GM23338 (cell line): ENCODE data around the gene FLRT2. TPM values are rescaled to one million over a fixed set of nuclear protein-coding genes. Genes with fewer than 3 reads are reported as not detected.

ENCODE experiments used
- ATAC-seq: fragments of 200-7000 bp; cut with Tn5 transposase; 3 replicates; pipeline ENCODE4 v1.9.1; 2020
- DNase-seq: peaks from one replicate; pipeline ENCODE4 v3.0.0-alpha.2; 2015; ENCODE audit warnings: low spot score
- H2AFZ ChIP-seq: fragments of 200-600 bp; sonication (generic); 2 replicates; pipeline ENCODE4 v1.8.0; 2016; ENCODE audit warnings: antibody characterized with exemption, mild to moderate bottlenecking, moderate library complexity
- H3F3A ChIP-seq: fragments of 200-600 bp; sonication (generic); replicated peaks from 2 replicates; pipeline ENCODE4 v1.8.0; 2017; ENCODE audit warnings: antibody characterized with exemption, mixed run types, low read depth
- H3K27ac ChIP-seq: fragments of 200-600 bp; sonication (generic); 2 replicates; pipeline ENCODE4 v1.6.1; 2016; ENCODE audit warnings: low read depth
- H3K27me3 ChIP-seq: fragments of 200-600 bp; sonication (generic); 2 replicates; pipeline ENCODE4 v1.8.0; 2016; ENCODE audit warnings: mild to moderate bottlenecking, mixed run types, moderate library complexity; ENCODE audit not compliant: insufficient read depth
- H3K36me3 ChIP-seq: fragments of 200-600 bp; sonication (generic); 2 replicates; pipeline ENCODE4 v1.8.0; 2016; ENCODE audit warnings: mild to moderate bottlenecking; ENCODE audit not compliant: insufficient read depth
- H3K4me1 ChIP-seq: fragments of 200-600 bp; sonication (generic); 2 replicates; pipeline ENCODE4 v1.8.0; 2016; ENCODE audit warnings: mild to moderate bottlenecking, moderate library complexity; ENCODE audit not compliant: insufficient read depth
- H3K4me2 ChIP-seq: fragments of 200-600 bp; sonication (generic); 2 replicates; pipeline ENCODE4 v1.7.1; 2017; ENCODE audit warnings: mixed run types
- H3K4me3 ChIP-seq: fragments of 200-600 bp; sonication (generic); 2 replicates; pipeline ENCODE4 v1.6.1; 2016; ENCODE audit warnings: mixed run types
- H3K79me2 ChIP-seq: fragments of 200-600 bp; sonication (generic); replicated peaks from 2 replicates; pipeline ENCODE4 v1.8.0; 2017; ENCODE audit warnings: mild to moderate bottlenecking; ENCODE audit not compliant: insufficient read depth
- H3K9me2 ChIP-seq: fragments of 200-600 bp; sonication (generic); 2 replicates; pipeline ENCODE4 v1.8.0; 2017; ENCODE audit not compliant: insufficient read depth
- H4K20me1 ChIP-seq: fragments of 200-600 bp; sonication (generic); replicated peaks from 2 replicates; pipeline ENCODE4 v1.8.0; 2017; ENCODE audit warnings: mild to moderate bottlenecking; ENCODE audit not compliant: insufficient read depth
- H3K27ac Mint-ChIP-seq: 2 replicates; pipeline ENCODE4 v1.8.0; 2020; ENCODE audit warnings: inconsistent platforms, mild to moderate bottlenecking, moderate library complexity, mixed read lengths
- H3K27me3 Mint-ChIP-seq: 3 replicates; pipeline ENCODE4 v1.8.0; 2022; ENCODE audit warnings: low read depth, mild to moderate bottlenecking, moderate library complexity, mixed read lengths, inconsistent platforms; ENCODE audit not compliant: insufficient read depth, poor library complexity
- H3K36me3 Mint-ChIP-seq: 3 replicates; pipeline ENCODE4 v1.8.0; 2021; ENCODE audit warnings: low read depth, mild to moderate bottlenecking, inconsistent platforms, moderate library complexity, mixed read lengths
- H3K4me1 Mint-ChIP-seq: 3 replicates; pipeline ENCODE4 v1.8.0; 2020; ENCODE audit warnings: mild to moderate bottlenecking, inconsistent platforms, mixed read lengths
- H3K4me3 Mint-ChIP-seq: 3 replicates; pipeline ENCODE4 v1.8.0; 2021; ENCODE audit warnings: moderate library complexity, mild to moderate bottlenecking, inconsistent platforms, mixed read lengths
- H3K9me3 Mint-ChIP-seq: 3 replicates; pipeline ENCODE4 v1.8.0; 2020; ENCODE audit warnings: moderate library complexity, mild to moderate bottlenecking, inconsistent platforms, mixed read lengths
- CREB1 ChIP-seq: fragments of 250-450 bp; sonication (Bioruptor Pico); IDR thresholded peaks from 2 replicates; pipeline ENCODE4 v1.5.0; 2020; ENCODE audit warnings: low read depth, mild to moderate bottlenecking, moderate library complexity
- CTCF ChIP-seq, 2 experiments: fragments of 200-600 bp in 1 of 2; sonication (generic) in 1 of 2; conservative IDR thresholded peaks; 2 replicates each; pipeline versions ENCODE4 v1.5.1 to v1.6.1; 2016 to 2017; ENCODE audit warnings: antibody characterized with exemption in 2 of 2, low read depth in 2 of 2, mild to moderate bottlenecking in 2 of 2, moderate library complexity in 1 of 2
- ETS1 ChIP-seq: IDR thresholded peaks from 2 replicates; pipeline ENCODE4 v1.6.1; 2016; ENCODE audit warnings: antibody characterized with exemption
- EZH2 ChIP-seq: fragments of 200-600 bp; sonication (generic); IDR thresholded peaks from one replicate; pipeline ENCODE4 v1.8.0; 2017; ENCODE audit warnings: antibody characterized with exemption, mild to moderate bottlenecking, low read depth; ENCODE audit not compliant: unreplicated experiment
- EZH2phosphoT487 ChIP-seq: fragments of 200-600 bp; sonication (generic); IDR thresholded peaks from one replicate; pipeline ENCODE4 v1.8.1; 2018; ENCODE audit warnings: antibody characterized with exemption; ENCODE audit not compliant: unreplicated experiment
- JUNB ChIP-seq: IDR thresholded peaks from one replicate; pipeline ENCODE4 v1.6.1; 2016; ENCODE audit warnings: antibody characterized with exemption; ENCODE audit not compliant: unreplicated experiment
- NANOG ChIP-seq: IDR thresholded peaks from 2 replicates; pipeline ENCODE4 v1.6.1; 2016; ENCODE audit warnings: antibody characterized with exemption, borderline replicate concordance
- POLR2AphosphoS5 ChIP-seq: IDR thresholded peaks from 2 replicates; pipeline ENCODE4 v1.6.1; 2016; ENCODE audit warnings: antibody characterized with exemption, low read depth
- REST ChIP-seq: IDR thresholded peaks from one replicate; pipeline ENCODE4 v1.6.1; 2018; ENCODE audit warnings: antibody characterized with exemption; ENCODE audit not compliant: unreplicated experiment
- STAT1 ChIP-seq: IDR thresholded peaks from one replicate; pipeline ENCODE4 v1.6.1; 2016; ENCODE audit warnings: antibody characterized with exemption; ENCODE audit not compliant: unreplicated experiment
- ZNF114 ChIP-seq: fragments of 250-450 bp; sonication (Bioruptor Pico); IDR thresholded peaks from 2 replicates; pipeline ENCODE4 v1.5.0; 2020; ENCODE audit warnings: mild to moderate bottlenecking, moderate library complexity
- ZNF331 ChIP-seq: fragments of 250-450 bp; sonication (Bioruptor Pico); IDR thresholded peaks from 2 replicates; pipeline ENCODE4 v1.5.0; 2020; ENCODE audit warnings: low read depth, mild to moderate bottlenecking, moderate library complexity
- ZNF462 ChIP-seq: fragments of 250-450 bp; sonication (Bioruptor Pico); IDR thresholded peaks from 2 replicates; pipeline ENCODE4 v1.5.0; 2020; ENCODE audit warnings: mild to moderate bottlenecking, moderate library complexity
- polyA plus RNA-seq: library from polyadenylated mRNA; unstranded; fragments of >200 nt; fragmentation: Nextera tagmentation; extraction: Ambion mirVana; gene quantifications from 2 replicates; pipeline ENCODE4 v1.2.1, GENCODE V29; 2016
- total RNA-seq: library from RNA; depleted of rRNA; stranded (reverse); fragments of >200 nt; shearing (Covaris generic); gene quantifications from 2 replicates; pipeline ENCODE4 v1.2.3, GENCODE V29; 2014

The FLRT2 gene
- total and polyA plus RNA-seq, 2 experiments from 2014 or later: 4.3 to 7.4 TPM

- ATAC-seq (no peak), DNase-seq (no peak)
- no peaks in the 10 kb centered on the region for H4K20me1 ChIP-seq
- no peaks in the 10 kb centered on the region for H3F3A ChIP-seq
- H3K9me3 Mint-ChIP-seq: no peaks in the 10 kb centered on the region
- no peak overlapping the region for H3K4me2 ChIP-seq
- no peak overlapping the region for H2AFZ ChIP-seq
- no peaks in the 10 kb centered on the region for H3K79me2 ChIP-seq
- no peak overlapping the region for H3K4me3 ChIP-seq
- H3K4me1 Mint-ChIP-seq: no peaks in the 10 kb centered on the region
- no peaks in the 10 kb centered on the region for H3K27me3 ChIP-seq
- no peaks in the 10 kb centered on the region for H3K36me3 Mint-ChIP-seq
- no peak overlapping the region for H3K27ac ChIP-seq
- no peaks in the 10 kb centered on the region for H3K36me3 ChIP-seq
- H3K27me3 Mint-ChIP-seq: no peaks in the 10 kb centered on the region
- H3K4me1 ChIP-seq: no peaks in the 10 kb centered on the region
- H3K27ac Mint-ChIP-seq: no peak overlapping the region
- H3K4me3 Mint-ChIP-seq: no peak overlapping the region
- H3K9me2 ChIP-seq: no peaks in the 10 kb centered on the region
- no peak for TF ChIP-seq EZH2phosphoT487
- no peak for TF ChIP-seq ETS1
- no peak for TF ChIP-seq STAT1
- no peak for TF ChIP-seq REST
- no peak for TF ChIP-seq NANOG
- no peak for TF ChIP-seq CTCF (conservative IDR thresholded peaks at IDR 0.05; ENCODE audit: low read depth in 2 of 2)
- TF ChIP-seq JUNB: no peak
- TF ChIP-seq POLR2AphosphoS5: no peak
- TF ChIP-seq CREB1 (CRISPR knock-in tag): no peak
- no peak for TF ChIP-seq ZNF114
- no peak for TF ChIP-seq EZH2
- TF ChIP-seq ZNF462 (CRISPR knock-in tag): no peak
- TF ChIP-seq ZNF331 (CRISPR knock-in tag): no peak
Measured at GRCh38 chr14:85634205-85634604, 104.3 kb downstream of the FLRT2 start.
